H1 (cell line): ENCODE results near the gene AKAP12. TPM values are rescaled to one million over a fixed set of nuclear protein-coding genes. Genes with fewer than 3 reads are reported as not detected.

ENCODE experiments used
- CTCF ChIA-PET: fragments of 300-600 bp; sonication (Branson Sonifier 250); formaldehyde crosslinking; loops from one replicate; lab custom pipeline; 2021; ENCODE audit not compliant: partially characterized antibody; lab: Charles Lee
- POLR2A ChIA-PET: fragments of 300-600 bp; sonication (Branson Sonifier 250); formaldehyde crosslinking; loops from one replicate; lab custom pipeline; 2021; ENCODE audit warnings: inconsistent platforms; ENCODE audit not compliant: partially characterized antibody; lab: Charles Lee
- DNase-seq, 2 experiments: peaks; one replicate each; pipeline versions ENCODE4 v3.0.0 to v3.0.0-alpha.2; 2010 to 2022; ENCODE audit warnings: low spot score in 2 of 2, low read depth in 1 of 2, mixed read lengths in 1 of 2
- FAIRE-seq: peaks from 2 replicates; lab custom pipeline; 2011; peaks lifted over from hg19 to GRCh38; lab: Jason Lieb, UNC
- H2AFZ ChIP-seq: 2 replicates; pipeline ENCODE4 v1.8.1; 2012; ENCODE audit warnings: low read length, inconsistent platforms
- H2AK5ac ChIP-seq: 2 replicates; pipeline ENCODE4 v1.6.1; 2013; ENCODE audit warnings: low read depth, low read length
- H2BK120ac ChIP-seq: replicated peaks from 2 replicates; pipeline ENCODE3; 2013; ENCODE audit warnings: low read depth, low read length, inconsistent platforms
- H2BK12ac ChIP-seq: 2 replicates; pipeline ENCODE4 v1.6.1; 2013; ENCODE audit warnings: low read depth, low read length
- H2BK15ac ChIP-seq: 2 replicates; pipeline ENCODE4 v1.6.1; 2013; ENCODE audit warnings: low read length
- H2BK20ac ChIP-seq: 2 replicates; pipeline ENCODE4 v1.6.1; 2013; ENCODE audit warnings: low read length
- H2BK5ac ChIP-seq: 2 replicates; pipeline ENCODE4 v1.6.1; 2013; ENCODE audit warnings: low read depth, low read length
- H3K14ac ChIP-seq: 2 replicates; pipeline ENCODE4 v1.6.1; 2013; ENCODE audit warnings: inconsistent platforms; ENCODE audit not compliant: insufficient read length
- H3K18ac ChIP-seq: 2 replicates; pipeline ENCODE4 v1.6.1; 2013; ENCODE audit warnings: low read length; ENCODE audit errors: extremely low read depth
- H3K23ac ChIP-seq: 2 replicates; pipeline ENCODE4 v1.6.1; 2013; ENCODE audit warnings: inconsistent platforms; ENCODE audit not compliant: insufficient read length
- H3K23me2 ChIP-seq: 2 replicates; pipeline ENCODE4 v1.6.1; 2013; ENCODE audit warnings: low read depth, low read length
- H3K27ac ChIP-seq: 2 replicates; pipeline ENCODE4 v1.6.1; 2011; ENCODE audit warnings: low read depth, low read length, inconsistent platforms
- H3K27me3 ChIP-seq, 4 experiments: replicated peaks in 1 of 4; 1 replicate in 1 of 4; 2 replicates in 3 of 4; pipeline versions ENCODE4 v1.6.1 to v1.8.1; 2011 to 2013; ENCODE audit warnings: low read length in 3 of 4, mild to moderate bottlenecking in 3 of 4, inconsistent platforms in 2 of 4, mixed read lengths in 2 of 4, moderate library complexity in 1 of 4; ENCODE audit not compliant: control insufficient read depth in 3 of 4, insufficient read depth in 3 of 4; ENCODE audit errors: extremely low read depth in 1 of 4
- H3K36me3 ChIP-seq, 4 experiments: 2 replicates each; pipeline versions ENCODE4 v1.6.1 to v1.8.1; 2011 to 2013; ENCODE audit warnings: mild to moderate bottlenecking in 4 of 4, low read length in 3 of 4, moderate library complexity in 2 of 4, control low read depth in 1 of 4, inconsistent platforms in 1 of 4; ENCODE audit not compliant: insufficient read depth in 4 of 4, control insufficient read depth in 2 of 4
- H3K4ac ChIP-seq: replicated peaks from 2 replicates; pipeline ENCODE3; 2013; ENCODE audit warnings: low read length, low read depth, mixed read lengths, inconsistent platforms; ENCODE audit not compliant: insufficient read length
- H3K4me1 ChIP-seq, 4 experiments: replicated peaks in 1 of 4; 1 replicate in 1 of 4; 2 replicates in 3 of 4; pipeline versions ENCODE4 v1.6.1 to v1.8.1; 2011 to 2013; ENCODE audit warnings: low read length in 3 of 4, inconsistent platforms in 2 of 4, mixed read lengths in 1 of 4; ENCODE audit not compliant: insufficient read depth in 4 of 4, control insufficient read depth in 3 of 4
- H3K4me2 ChIP-seq, 2 experiments: 2 replicates each; pipeline versions ENCODE4 v1.6.1 to v1.8.1; 2011 to 2013; ENCODE audit warnings: low read depth in 2 of 2, low read length in 2 of 2, control low read depth in 1 of 2, inconsistent platforms in 1 of 2, mild to moderate bottlenecking in 1 of 2; ENCODE audit not compliant: insufficient read depth in 1 of 2
- H3K4me3 ChIP-seq, 4 experiments: fragments of 200-600, 300-600 bp in 1 of 4; sonication (generic), shearing (Covaris generic), sonication (Bioruptor Twin) in 1 of 4; 2 replicates each; pipeline versions ENCODE4 v1.5.1 to v1.8.1; 2011 to 2016; ENCODE audit warnings: low read length in 4 of 4, low read depth in 3 of 4, control low read depth in 2 of 4, inconsistent platforms in 2 of 4, mild to moderate bottlenecking in 2 of 4, mixed read lengths in 1 of 4, moderate library complexity in 1 of 4; ENCODE audit not compliant: insufficient read depth in 2 of 4; ENCODE audit errors: extremely low read depth in 1 of 4
- H3K56ac ChIP-seq: replicated peaks from 2 replicates; pipeline ENCODE3; 2013; ENCODE audit warnings: low read depth, mild to moderate bottlenecking, mixed read lengths, low read length, inconsistent platforms; ENCODE audit not compliant: insufficient read length
- H3K79me1 ChIP-seq: 2 replicates; pipeline ENCODE4 v1.6.1; 2013; ENCODE audit warnings: low read depth, low read length, control low read depth
- H3K79me2 ChIP-seq, 2 experiments: 2 replicates each; pipeline versions ENCODE4 v1.6.1 to v1.8.1; 2012 to 2013; ENCODE audit warnings: low read length in 2 of 2, mild to moderate bottlenecking in 2 of 2, inconsistent platforms in 1 of 2; ENCODE audit not compliant: insufficient read depth in 2 of 2, control insufficient read depth in 1 of 2
- H3K9ac ChIP-seq, 4 experiments: replicated peaks in 1 of 4; 1 replicate in 1 of 4; 2 replicates in 3 of 4; pipeline versions ENCODE4 v1.6.1 to v1.8.1; 2011 to 2013; ENCODE audit warnings: low read depth in 3 of 4, low read length in 3 of 4, control low read depth in 2 of 4, mild to moderate bottlenecking in 2 of 4, moderate library complexity in 2 of 4, inconsistent platforms in 1 of 4; ENCODE audit errors: extremely low read depth in 1 of 4
- H3K9me3 ChIP-seq, 2 experiments: 2 replicates each; pipeline versions ENCODE4 v1.6.1 to v1.8.1; 2012 to 2013; ENCODE audit warnings: mild to moderate bottlenecking in 2 of 2, moderate library complexity in 2 of 2, control low read depth in 1 of 2, inconsistent platforms in 1 of 2, low read depth in 1 of 2, low read length in 1 of 2, mixed read lengths in 1 of 2; ENCODE audit not compliant: insufficient read depth in 2 of 2
- H4K20me1 ChIP-seq, 2 experiments: replicated peaks in 1 of 2; 2 replicates each; pipeline versions ENCODE3 to v1.8.1; 2011 to 2013; ENCODE audit warnings: inconsistent platforms in 2 of 2, low read length in 2 of 2, mild to moderate bottlenecking in 1 of 2; ENCODE audit not compliant: insufficient read depth in 2 of 2, control insufficient read depth in 1 of 2
- H4K5ac ChIP-seq: 2 replicates; pipeline ENCODE4 v1.6.1; 2013; ENCODE audit warnings: low read length, low read depth, mixed read lengths, inconsistent platforms; ENCODE audit not compliant: insufficient read length
- H4K8ac ChIP-seq: 2 replicates; pipeline ENCODE4 v1.8.0; 2013; ENCODE audit warnings: mild to moderate bottlenecking, moderate library complexity, low read length, inconsistent platforms; ENCODE audit not compliant: insufficient read depth; ENCODE audit errors: extremely low read depth
- H4K91ac ChIP-seq: replicated peaks from 2 replicates; pipeline ENCODE3; 2013; ENCODE audit warnings: low read length, mixed read lengths, inconsistent platforms; ENCODE audit not compliant: insufficient read length
- CTBP2 ChIP-seq: IDR thresholded peaks from 2 replicates; pipeline ENCODE4 v1.7.0; 2011; ENCODE audit warnings: borderline replicate concordance, mild to moderate bottlenecking, moderate library complexity, mixed read lengths, low read length; ENCODE audit not compliant: insufficient read depth, insufficient read length
- HDAC6 ChIP-seq: IDR thresholded peaks from one replicate; pipeline ENCODE4 v1.7.1; 2012; ENCODE audit warnings: low read depth, mild to moderate bottlenecking, inconsistent platforms, low read length, moderate library complexity
- KDM5A ChIP-seq: fragments of 200-600 bp; IDR thresholded peaks from 2 replicates; pipeline ENCODE4 v1.7.1; 2012; ENCODE audit warnings: mild to moderate bottlenecking, low read length, inconsistent platforms, mixed read lengths
- SP1 ChIP-seq: IDR thresholded peaks from 2 replicates; pipeline ENCODE4 v1.6.1; 2011; ENCODE audit warnings: low read depth, low read length
- WGBS, 2 experiments: shearing (Covaris generic) in 1 of 2; methylation state at CpG; one replicate each; pipeline versions ENCODE4 v1.1.6 to v1.1.7; 2013 to 2015; ENCODE audit warnings: low lambda C conversion rate in 2 of 2, mixed read lengths in 2 of 2, inconsistent platforms in 1 of 2, low coverage in 1 of 2, missing lambda C conversion rate in 1 of 2; ENCODE audit not compliant: insufficient replicate concordance in 2 of 2, insufficient coverage in 1 of 2, insufficient read length in 1 of 2; ENCODE audit errors: extremely low coverage in 1 of 2, missing lambda C conversion rate in 1 of 2; 5-methylcytosine and 5-hydroxymethylcytosine counted together
- polyA plus RNA-seq, 7 experiments: library from polyadenylated mRNA; depleted of rRNA in 3 of 7; stranded (reverse) in 5 of 7; unstranded in 2 of 7; fragments of >200 nt in 5 of 7; fragments of 200-250 nt in 2 of 7; gene quantifications; 1 replicate in 5 of 7; 2 replicates in 1 of 7; 4 replicates in 1 of 7; pipeline versions ENCODE4 v1.2.1 to v1.2.3, GENCODE V29; 2011 to 2013; ENCODE audit warnings: missing spikeins in 2 of 7, mixed read lengths in 2 of 7
- total RNA-seq: library from RNA; stranded (reverse); fragmentation: NEBNext Ultra II Directional; extraction: Animal tissue kit (Norgen Biotek cat#: 25700); gene quantifications from 2 replicates; pipeline ENCODE4 v1.2.1, GENCODE V29; 2021

Gene AKAP12
- total and polyA plus RNA-seq, 2 of the 8 experiments (the other 6 are each of a cell fraction or from before 2014, with no cell fraction given), result 14.6 to 79.2 TPM

DNA sequence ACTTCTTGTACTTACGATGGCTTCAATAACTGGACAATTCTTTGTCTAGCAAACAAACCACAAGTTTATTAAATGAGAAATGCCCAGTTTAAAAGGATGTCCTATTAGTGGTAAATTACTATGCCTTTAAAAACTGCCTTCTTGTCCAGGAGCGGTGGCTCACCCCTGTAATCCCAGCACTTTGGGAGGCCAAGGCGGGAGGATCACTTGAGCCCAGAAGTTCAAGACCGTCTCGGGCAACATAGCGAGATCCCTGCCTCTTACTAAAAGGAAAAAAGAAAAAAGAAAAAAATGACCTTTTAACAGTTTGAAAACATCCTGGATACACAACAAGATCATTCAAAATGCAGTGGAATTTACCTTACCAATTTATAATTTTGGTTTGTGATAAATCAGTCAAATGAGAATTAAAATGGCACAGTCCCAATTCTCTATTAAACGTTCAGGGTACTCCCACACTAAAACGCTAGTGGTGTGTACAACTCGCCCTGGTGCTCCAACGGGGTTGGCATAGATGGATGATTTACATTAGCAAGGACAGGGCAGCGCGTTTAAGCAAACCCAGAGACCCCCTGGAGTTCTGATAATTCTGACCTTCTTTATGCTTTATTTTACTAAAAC is 149.3 kb downstream of the AKAP12 start:
- peak overlapping the region; percentile 99 for H4K5ac ChIP-seq

More for the DNA sequence above, 149.3 kb downstream of the AKAP12 start:
- CTCF ChIA-PET, result interaction anchor here (0.7 kb wide), 1 partner anchor 18 kb away, joined by 3 read pairs; no protein-coding TSS in a partner anchor
- peaks cover 8% of the 10 kb centered on the region for H3K23me2 ChIP-seq
- H3K79me2 ChIP-seq, result peaks cover 25 to 72% of the 10 kb centered on the region in 2 experiments
- no peak overlapping the region for H3K23ac ChIP-seq
- DNase-seq, result no peak
- H2BK20ac ChIP-seq, result no peak overlapping the region; the same call in 1 of the 2 replicates
- H3K56ac ChIP-seq, result peak overlapping the region; percentile 43
- peak overlapping the region; percentile 70 to 87 for H3K4me2 ChIP-seq
- no peaks in the 10 kb centered on the region for H3K27me3 ChIP-seq
- no peak overlapping the region for H2BK15ac ChIP-seq
- no peak overlapping the region for H3K27ac ChIP-seq
- no peak overlapping the region; the same call in 1 of the 2 replicates for H2BK12ac ChIP-seq
- no peaks in the 10 kb centered on the region for H3K9me3 ChIP-seq
- POLR2A ChIA-PET, result interaction anchor here (0.8 to 3.9 kb wide), 9 partner anchors 9 to 149 kb away, joined by 4 to 31 read pairs (median 9); partner anchors contain the start of genes AKAP12 and RMND1
- H3K4me3 ChIP-seq, result peak overlapping the region; percentile 81 to 89 (median 85)
- H3K14ac ChIP-seq, result no peak overlapping the region
- H3K18ac ChIP-seq, result peak overlapping the region; percentile 96; the same call in 1 of the 2 replicates
- H2BK120ac ChIP-seq, result no peak overlapping the region
- no peaks in the 10 kb centered on the region; a peak in 2 of 8 replicates for H3K36me3 ChIP-seq
- H3K4ac ChIP-seq, result no peak overlapping the region
- H4K91ac ChIP-seq, result no peak overlapping the region
- peaks cover 4 to 7% of the 10 kb centered on the region in 2 experiments for H4K20me1 ChIP-seq
- no peak overlapping the region for H4K8ac ChIP-seq
- H2BK5ac ChIP-seq, result no peak overlapping the region
- no peak for TF ChIP-seq KDM5A
- TF ChIP-seq CTBP2, result no peak
- TF ChIP-seq HDAC6, result no peak
- no peak for TF ChIP-seq SP1
- peak overlapping the region in 3 of 4 experiments; percentile 90 to 95 (median 93) for H3K9ac ChIP-seq
- no peak overlapping the region for H2AFZ ChIP-seq
- 47% methylated on average over 12 of the region's 12 CpGs; no CpG with 5 or more reads in 1 of the 2 experiments for WGBS, 2 experiments
- no peak for FAIRE-seq
- no peak overlapping the region; the same call in 1 of the 2 replicates for H2AK5ac ChIP-seq
- H3K79me1 ChIP-seq, result peaks cover 2% of the 10 kb centered on the region; the same call in 1 of the 2 replicates
- peaks cover 0 to 9% (median 4%) of the 10 kb centered on the region in 4 experiments; a peak in 3 of 7 replicates for H3K4me1 ChIP-seq
